ENCODE results near the gene FERMT3. TPM values are rescaled to one million over a fixed set of nuclear protein-coding genes. Genes with fewer than 3 reads are reported as not detected.
A peak's percentile ranks its signal among the peaks of the same experiment; 100 is the strongest.

FERMT3 gene
- total and polyA plus RNA-seq, 2 of the 13 experiments (the other 11 are each of a cell fraction or from before 2014, with no cell fraction given) = 0.29 TPM; not detected in 1

DNA sequence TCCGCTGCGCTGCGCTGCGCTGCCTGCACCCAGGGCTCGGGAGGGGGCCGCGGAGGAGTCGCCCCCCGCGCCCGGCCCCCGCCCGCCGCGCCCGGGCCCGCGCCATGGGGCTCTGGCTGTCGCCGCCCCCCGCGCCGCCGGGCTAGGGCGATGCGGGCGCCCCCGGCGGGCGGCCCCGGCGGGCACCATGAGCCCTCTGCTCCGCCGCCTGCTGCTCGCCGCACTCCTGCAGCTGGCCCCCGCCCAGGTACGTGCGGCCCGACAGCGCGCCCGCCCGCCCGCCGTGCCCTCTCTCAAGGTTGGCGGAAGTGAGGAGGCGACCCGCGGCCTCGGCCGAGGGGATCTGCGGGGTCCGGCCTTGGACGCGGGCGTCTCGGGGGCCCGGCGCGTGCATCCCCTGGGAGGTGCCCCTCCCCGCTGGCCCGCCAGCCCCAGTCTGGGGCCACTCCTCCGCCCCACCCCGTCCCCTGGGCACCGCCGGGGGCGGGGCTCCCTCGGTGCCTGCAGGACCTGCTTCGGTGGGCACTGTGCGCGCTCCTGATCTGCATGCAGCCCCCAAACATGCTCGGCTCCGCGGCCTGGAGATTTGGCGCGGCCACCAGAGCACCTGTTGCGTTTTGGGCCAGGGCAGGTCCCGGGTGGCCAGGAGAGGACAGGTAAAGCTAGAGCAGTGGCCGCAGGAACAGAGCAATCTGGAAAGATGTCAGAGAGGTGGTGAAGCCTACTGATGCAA is 28.3 kb downstream of the FERMT3 start (continued):
- TF ChIP-seq, protein P1, sequence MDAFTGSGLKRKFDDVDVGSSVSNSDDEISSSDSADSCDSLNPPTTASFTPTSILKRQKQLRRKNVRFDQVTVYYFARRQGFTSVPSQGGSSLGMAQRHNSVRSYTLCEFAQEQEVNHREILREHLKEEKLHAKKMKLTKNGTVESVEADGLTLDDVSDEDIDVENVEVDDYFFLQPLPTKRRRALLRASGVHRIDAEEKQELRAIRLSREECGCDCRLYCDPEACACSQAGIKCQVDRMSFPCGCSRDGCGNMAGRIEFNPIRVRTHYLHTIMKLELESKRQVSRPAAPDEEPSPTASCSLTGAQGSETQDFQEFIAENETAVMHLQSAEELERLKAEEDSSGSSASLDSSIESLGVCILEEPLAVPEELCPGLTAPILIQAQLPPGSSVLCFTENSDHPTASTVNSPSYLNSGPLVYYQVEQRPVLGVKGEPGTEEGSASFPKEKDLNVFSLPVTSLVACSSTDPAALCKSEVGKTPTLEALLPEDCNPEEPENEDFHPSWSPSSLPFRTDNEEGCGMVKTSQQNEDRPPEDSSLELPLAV (CRISPR knock-in tag; conservative IDR thresholded peaks at IDR 0.05; ENCODE audit: low read depth) = no peak
- TF ChIP-seq HDAC6 (IDR thresholded peaks at IDR 0.05; ENCODE audit: low read depth, low read length) (no peak), ZFP90 (CRISPR knock-in tag; IDR thresholded peaks at IDR 0.05; ENCODE audit: borderline replicate concordance) (no peak), MBD4 (IDR thresholded peaks at IDR 0.05; ENCODE audit: borderline replicate concordance, low read length) (no peak), ZNF777 (CRISPR knock-in tag; IDR thresholded peaks at IDR 0.05) (peak; percentile 82), ZNF34 (CRISPR knock-in tag; IDR thresholded peaks at IDR 0.05; ENCODE audit: borderline replicate concordance) (no peak), MED1 (CRISPR knock-in tag; IDR thresholded peaks at IDR 0.05) (peak; percentile 92), PHF5A (CRISPR knock-in tag; IDR thresholded peaks at IDR 0.05; ENCODE audit: low read depth, unreplicated experiment) (no peak), NCOR1 (IDR thresholded peaks at IDR 0.05; ENCODE audit: borderline replicate concordance, low read length) (no peak), ZNF607 (CRISPR knock-in tag; IDR thresholded peaks at IDR 0.05; ENCODE audit: borderline replicate concordance) (no peak), FOXK1 (CRISPR knock-in tag; IDR thresholded peaks at IDR 0.05; ENCODE audit: borderline replicate concordance, low read depth) (no peak), ZNF484 (CRISPR knock-in tag; IDR thresholded peaks at IDR 0.05; ENCODE audit: borderline replicate concordance, low read depth) (no peak), ZIK1 (CRISPR knock-in tag; IDR thresholded peaks at IDR 0.05; ENCODE audit: borderline replicate concordance, low read depth) (no peak), EZH2 (conservative IDR thresholded peaks at IDR 0.05; ENCODE audit: low read depth, low read length) (no peak), AKAP8 (CRISPR knock-in tag; IDR thresholded peaks at IDR 0.05) (no peak), ZNF670 (CRISPR knock-in tag; IDR thresholded peaks at IDR 0.05; ENCODE audit: borderline replicate concordance) (no peak), TBX3 (IDR thresholded peaks at IDR 0.05; ENCODE audit: borderline replicate concordance) (no peak), ZFX (CRISPR knock-in tag; IDR thresholded peaks at IDR 0.05; ENCODE audit: low read depth) (peak; percentile 59; the same call in 1 of the 2 replicates), ISL2 (CRISPR knock-in tag; IDR thresholded peaks at IDR 0.05) (0 out of 2 replicates have a peak, but pooled peaks have one; percentile 15), RCOR2 (CRISPR knock-in tag; IDR thresholded peaks at IDR 0.05) (no peak)
- TF ChIP-seq, protein P2, sequence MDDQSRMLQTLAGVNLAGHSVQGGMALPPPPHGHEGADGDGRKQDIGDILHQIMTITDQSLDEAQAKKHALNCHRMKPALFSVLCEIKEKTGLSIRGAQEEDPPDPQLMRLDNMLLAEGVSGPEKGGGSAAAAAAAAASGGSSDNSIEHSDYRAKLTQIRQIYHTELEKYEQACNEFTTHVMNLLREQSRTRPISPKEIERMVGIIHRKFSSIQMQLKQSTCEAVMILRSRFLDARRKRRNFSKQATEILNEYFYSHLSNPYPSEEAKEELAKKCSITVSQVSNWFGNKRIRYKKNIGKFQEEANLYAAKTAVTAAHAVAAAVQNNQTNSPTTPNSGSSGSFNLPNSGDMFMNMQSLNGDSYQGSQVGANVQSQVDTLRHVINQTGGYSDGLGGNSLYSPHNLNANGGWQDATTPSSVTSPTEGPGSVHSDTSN (CRISPR knock-in tag; IDR thresholded peaks at IDR 0.05; ENCODE audit: borderline replicate concordance) = no peak
- TF ChIP-seq, protein P3, sequence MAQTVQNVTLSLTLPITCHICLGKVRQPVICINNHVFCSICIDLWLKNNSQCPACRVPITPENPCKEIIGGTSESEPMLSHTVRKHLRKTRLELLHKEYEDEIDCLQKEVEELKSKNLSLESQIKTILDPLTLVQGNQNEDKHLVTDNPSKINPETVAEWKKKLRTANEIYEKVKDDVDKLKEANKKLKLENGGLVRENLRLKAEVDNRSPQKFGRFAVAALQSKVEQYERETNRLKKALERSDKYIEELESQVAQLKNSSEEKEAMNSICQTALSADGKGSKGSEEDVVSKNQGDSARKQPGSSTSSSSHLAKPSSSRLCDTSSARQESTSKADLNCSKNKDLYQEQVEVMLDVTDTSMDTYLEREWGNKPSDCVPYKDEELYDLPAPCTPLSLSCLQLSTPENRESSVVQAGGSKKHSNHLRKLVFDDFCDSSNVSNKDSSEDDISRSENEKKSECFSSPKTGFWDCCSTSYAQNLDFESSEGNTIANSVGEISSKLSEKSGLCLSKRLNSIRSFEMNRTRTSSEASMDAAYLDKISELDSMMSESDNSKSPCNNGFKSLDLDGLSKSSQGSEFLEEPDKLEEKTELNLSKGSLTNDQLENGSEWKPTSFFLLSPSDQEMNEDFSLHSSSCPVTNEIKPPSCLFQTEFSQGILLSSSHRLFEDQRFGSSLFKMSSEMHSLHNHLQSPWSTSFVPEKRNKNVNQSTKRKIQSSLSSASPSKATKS (CRISPR knock-in tag; IDR thresholded peaks at IDR 0.05) = no peak
- TF ChIP-seq, protein P4, sequence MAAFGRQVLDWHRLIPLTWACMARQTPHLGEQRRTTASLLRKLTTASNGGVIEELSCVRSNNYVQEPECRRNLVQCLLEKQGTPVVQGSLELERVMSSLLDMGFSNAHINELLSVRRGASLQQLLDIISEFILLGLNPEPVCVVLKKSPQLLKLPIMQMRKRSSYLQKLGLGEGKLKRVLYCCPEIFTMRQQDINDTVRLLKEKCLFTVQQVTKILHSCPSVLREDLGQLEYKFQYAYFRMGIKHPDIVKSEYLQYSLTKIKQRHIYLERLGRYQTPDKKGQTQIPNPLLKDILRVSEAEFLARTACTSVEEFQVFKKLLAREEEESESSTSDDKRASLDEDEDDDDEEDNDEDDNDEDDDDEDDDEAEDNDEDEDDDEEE (CRISPR knock-in tag; IDR thresholded peaks at IDR 0.05) = peak; percentile 53; the same call in 1 of the 2 replicates
